SKM-1 treated with dmso at 0.1 percent for 144 hours (cell line): ENCODE data around the gene METTL2B.
"Not testable (repeated sequence)": the region's sequence is repeated elsewhere in the genome, so short reads cannot be mapped to it uniquely, and the experiment has no call there.

Experiments used
- DNase-seq: peaks from one replicate; lab custom pipeline; 2025; ENCODE audit not compliant: unreplicated experiment; lab: John Stamatoyannopoulos, UW

The METTL2B gene

DNA sequence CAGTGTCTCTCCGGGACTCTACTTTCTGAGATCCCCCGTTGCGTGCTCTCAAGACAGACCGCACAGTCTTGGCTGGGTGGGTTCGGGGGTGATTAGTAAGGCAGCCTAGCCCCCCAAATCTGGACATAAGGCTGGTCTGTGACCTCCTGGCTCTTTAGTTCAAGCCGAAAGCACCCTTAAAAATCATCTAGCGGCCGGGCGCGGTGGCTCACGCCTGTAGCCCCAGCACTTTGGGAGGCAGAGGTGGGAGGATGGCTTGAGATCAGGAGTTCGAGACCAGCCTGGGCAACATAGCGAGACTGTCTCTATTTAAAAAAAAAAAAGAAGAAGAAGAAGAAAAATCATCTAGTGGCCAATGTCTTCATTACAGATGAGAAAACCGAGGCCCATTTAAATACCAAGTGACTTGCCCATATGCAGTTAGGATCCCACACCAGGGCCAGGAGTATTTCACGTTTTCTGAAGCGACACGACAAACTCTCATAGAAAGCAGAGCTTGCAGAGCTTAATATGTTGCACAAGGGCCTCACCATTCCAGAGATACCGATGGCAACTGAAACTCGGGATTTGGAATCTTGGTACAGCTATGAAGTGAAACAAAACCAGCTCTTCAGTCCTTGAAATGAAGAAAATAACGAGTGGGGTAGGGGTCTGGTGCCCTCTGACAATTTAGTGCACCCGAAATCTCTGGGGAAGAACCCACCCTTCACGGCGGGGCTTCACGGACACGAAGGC is 21.6 kb upstream of the METTL2B start:
- DNase-seq, result peak; percentile 16

DNA sequence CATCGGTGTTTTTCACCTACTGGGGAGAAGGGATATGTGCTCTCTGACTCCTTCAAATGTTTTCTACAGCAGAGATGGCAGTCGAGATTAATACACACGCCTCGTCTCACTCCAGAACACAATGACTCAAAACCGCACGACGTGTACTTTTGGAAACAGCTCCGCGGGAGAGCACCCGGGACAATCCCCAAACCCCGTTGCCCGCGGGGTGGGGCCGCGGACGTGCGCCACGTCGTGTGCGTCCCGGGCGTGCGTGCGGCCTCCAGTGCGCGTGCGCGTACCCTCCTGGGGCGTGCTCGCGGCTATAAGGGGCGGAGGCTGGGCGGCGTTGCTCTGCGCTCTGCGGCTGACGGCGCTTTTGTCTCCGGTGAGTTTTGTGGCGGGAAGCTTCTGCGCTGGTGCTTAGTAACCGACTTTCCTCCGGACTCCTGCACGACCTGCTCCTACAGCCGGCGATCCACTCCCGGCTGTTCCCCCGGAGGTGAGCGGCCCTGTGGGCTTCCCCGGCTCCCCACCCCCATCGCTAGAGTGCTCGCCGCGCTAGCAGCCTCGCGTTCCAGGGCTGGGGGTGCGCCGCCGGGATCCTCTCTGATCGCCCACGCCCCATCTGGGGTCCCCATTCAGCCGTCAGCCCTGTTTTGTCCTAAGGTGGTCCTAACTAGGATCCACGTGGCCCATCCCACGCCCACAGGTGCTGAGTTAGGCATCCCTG is 20.8 kb upstream of the METTL2B start, which contains the start of gene HILPDA:
Gene HILPDA, plus strand, starts transcription at position 336 of the 712 bp plus-strand sequence. CDS start 1,391 bp downstream, outside the sequence.
- peak; percentile 90 for DNase-seq

DNA sequence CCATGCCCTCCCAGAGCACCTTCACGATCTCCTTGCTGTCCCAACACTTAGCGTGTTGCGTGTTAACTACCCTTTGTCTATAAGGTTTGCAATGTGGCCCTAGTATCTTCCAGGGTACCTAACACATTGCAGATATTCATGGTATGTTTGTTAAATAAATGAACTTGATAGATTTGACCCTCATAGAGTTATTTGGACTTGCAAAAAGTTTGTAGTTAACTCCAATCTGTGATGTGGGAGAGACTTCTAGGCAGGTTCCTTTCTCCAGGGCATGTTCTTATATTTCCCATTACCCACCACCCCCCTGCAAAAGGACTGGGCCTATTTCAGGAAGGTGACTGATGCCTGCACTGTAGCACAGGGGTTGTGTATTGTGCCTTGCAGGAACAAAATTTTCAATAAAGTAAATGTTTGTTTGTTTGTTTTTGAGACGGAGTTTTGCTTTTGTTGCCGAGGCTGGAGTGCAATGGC is 20.3 kb upstream of the METTL2B start:
- DNase-seq, result no peak

DNA sequence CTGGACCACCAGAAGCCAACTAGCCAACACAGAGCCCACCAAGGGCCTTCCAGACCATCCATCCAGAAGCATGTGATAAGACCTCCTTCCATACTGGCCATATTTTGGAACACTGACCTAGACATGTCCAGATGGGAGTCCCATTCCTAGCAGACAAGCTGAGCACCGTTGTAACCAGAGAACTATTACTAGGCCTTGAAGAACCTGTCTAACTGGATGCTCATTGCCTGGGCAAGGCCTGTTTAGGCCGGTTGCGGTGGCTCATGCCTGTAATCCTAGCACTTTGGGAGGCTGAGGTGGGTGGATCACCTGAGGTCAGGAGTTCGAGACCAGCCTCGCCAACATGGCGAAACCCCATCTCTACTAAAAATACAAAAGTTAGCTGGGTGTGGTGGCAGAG is 19.2 kb upstream of the METTL2B start:
- not testable (repeated sequence) for DNase-seq

DNA sequence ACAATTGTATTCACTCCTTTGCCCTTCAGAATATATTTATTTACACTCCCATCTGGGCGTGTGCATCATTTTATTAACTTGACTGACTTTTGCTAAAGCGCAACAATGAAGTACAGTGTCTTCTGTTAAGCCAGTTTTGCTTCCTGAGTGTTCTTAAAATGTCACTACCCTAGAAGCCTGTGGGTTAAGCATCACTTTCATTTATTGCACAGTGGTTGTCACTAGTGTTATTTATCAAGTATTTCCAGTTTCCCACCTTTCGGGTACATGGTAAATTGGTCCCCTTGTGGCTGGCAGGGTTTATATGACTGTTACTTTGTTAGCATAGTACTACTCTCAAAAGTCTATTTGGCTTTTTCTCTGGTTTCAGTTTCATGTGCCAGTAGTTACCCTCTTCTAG is 17.6 kb upstream of the METTL2B start:
- no peak for DNase-seq

DNA sequence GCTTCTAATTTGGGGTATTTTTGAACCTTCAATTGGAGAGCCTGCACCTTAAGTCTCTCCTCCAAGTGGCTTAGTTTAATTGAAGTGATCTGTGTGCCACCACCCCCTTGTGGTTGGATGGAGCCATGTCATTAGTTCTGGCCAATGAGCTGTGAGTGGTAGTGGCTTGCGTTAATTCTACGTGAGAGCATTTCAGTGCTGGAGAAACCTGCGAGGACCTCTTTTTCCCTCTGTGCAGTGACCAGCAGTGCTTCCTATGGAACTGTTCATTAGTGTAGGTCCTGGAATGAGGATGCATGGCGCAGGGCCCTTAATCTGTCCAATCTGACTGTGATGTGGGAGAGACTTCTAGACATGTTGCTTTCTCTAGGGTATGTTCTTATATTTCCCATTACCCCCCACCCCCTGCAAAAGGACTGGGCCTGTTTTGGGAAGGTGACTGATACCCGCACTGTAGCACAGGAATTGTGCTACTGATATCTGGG is 17.1 kb upstream of the METTL2B start:
- DNase-seq, result peak; percentile 68

DNA sequence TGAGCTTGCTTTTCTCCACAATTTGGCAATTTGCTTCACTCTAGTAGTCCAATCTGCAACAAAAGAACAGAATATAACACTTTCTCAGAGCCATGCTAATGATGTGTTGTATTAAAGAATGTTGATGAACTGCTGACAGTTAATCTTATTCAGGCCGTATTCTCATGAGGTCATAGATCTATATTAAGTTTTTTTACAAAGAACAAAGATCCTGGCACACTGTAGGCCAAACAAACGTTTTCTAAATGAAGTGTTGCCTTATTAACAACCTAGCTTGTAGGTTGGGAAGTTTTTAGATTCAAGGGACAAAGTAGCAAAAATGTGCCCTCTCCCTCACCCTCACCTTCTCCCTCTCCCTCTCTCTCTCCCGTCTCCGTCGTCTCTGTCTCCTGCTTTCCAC is 14.1 kb upstream of the METTL2B start:
- DNase-seq, result no peak

DNA sequence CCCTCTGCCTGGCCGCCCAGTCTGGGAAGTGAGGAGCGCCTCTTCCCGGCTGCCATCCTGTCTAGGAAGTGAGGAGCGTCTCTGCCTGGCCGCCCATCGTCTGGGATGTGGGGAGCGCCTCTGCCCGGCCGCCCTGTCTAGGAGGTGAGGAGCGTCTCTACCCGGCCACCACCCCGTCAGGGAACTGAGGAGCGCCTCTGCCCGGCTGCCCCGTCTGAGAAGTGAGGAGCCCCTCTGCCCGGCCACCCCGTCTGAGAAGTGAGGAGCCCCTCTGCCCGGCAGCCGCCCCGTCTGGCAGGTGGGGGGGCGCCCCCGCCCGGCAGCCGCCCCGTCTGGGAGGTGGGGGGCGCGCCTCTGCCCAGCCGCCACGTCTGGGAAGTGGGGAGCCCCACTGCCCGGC is 13.2 kb upstream of the METTL2B start:
- not testable (repeated sequence) for DNase-seq

DNA sequence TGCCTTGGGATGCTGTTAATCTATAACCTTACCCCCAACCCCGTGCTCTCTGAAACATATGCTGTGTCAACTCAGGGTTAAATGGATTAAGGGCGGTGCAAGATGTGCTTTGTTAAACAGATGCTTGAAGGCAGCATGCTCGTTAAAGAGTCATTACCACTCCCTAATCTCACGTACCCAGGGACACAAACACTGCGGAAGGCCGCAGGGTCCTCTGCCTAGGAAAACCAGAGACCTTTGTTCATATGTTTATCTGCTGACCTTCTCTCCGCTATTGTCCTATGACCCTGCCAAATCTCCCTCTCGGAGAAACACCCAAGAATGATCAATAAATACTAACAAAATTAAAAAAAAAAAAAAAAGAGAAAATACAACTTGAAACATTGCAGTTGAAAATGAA is 12.6 kb upstream of the METTL2B start:
- not testable (repeated sequence) for DNase-seq

DNA sequence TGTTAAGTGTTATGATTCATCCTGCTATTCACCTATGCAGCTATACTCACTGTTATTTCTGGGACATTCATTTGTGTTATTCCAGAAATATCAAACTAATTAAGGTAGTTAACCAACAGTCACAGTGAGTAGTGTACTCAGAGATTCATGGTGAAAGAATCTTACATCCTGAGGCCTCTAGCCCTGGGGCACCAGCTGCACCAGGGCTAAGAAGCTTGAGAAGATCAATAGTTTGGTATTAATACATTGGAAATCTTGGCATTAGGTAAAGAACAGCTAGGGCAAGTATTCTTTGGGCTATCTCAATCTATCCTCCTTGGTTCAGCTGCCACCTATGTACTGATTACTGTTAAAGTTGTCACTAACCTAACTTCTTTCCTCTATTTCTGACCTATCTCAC is 9.7 kb upstream of the METTL2B start:
- not testable (repeated sequence) for DNase-seq

DNA sequence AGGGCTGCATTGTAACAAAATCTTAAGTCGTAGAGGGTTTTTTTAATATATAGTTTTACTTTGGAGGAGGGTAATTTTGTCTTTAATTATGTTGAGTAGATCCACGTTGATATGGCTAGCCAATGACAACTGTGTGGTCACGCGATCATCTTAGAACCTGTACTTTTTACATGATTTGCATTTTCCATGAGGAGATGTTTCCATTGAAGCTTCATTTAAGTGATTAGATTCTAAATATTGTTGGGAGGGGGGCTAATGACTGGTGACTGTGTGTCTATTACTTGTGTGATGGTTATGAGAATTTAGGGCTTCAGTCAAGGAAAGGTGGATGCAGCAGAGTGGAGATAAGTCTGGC is 765 bp downstream of the METTL2B start:
- DNase-seq, result not testable (repeated sequence)

DNA sequence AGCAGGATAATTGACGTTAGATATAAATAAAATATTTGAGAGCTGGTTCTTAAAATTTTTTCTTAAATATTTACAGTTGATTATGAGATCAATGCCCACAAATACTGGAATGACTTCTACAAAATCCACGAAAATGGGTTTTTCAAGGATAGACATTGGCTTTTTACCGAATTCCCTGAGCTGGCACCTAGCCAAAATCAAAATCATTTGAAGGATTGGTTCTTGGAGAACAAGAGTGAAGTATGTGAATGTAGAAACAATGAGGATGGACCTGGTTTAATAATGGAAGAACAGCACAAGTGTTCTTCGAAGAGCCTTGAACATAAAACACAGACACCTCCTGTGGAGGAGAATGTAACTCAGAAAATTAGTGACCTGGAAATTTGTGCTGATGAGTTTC is 2.5 kb downstream of the METTL2B start:
- not testable (repeated sequence) for DNase-seq

DNA sequence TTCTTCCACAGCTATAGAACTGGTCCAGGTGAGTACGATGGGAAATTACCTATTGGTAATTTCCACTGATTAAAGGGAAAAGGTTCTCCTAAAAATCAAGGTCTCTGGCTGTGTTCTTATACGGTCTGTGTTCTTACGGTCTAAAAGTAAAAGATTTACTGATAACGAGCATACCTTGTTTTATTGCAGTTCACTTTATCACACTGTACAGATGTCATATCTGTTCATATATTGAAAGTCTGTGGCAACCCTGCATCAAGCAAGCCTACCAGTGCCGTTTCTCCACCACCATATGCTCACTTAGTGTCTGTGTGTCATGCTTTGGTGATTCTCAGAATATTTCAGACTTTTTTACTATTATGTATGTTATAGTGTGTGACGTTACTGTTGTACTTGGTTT is 11.6 kb downstream of the METTL2B start:
- DNase-seq, result not testable (repeated sequence)

DNA sequence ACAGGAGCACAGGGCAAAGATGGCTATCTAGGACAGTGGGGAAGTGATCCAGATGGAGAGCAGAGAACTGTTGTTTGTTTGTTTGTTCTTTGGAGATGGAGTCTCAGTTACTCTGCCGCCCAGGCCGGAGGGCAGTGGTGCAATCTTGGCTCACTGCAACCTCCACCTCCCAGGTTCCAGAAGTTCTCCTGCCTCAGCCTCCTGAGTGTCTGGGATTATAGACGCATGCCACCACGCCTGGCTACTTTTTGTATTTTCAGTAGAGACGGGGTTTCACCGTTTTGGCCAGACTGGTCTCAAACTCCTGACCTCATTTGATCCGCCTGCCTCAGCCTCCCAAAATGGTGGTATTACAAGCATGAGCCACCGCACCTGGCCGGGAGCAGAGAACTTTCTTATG is 20.9 kb downstream of the METTL2B start:
- no peak for DNase-seq

DNA sequence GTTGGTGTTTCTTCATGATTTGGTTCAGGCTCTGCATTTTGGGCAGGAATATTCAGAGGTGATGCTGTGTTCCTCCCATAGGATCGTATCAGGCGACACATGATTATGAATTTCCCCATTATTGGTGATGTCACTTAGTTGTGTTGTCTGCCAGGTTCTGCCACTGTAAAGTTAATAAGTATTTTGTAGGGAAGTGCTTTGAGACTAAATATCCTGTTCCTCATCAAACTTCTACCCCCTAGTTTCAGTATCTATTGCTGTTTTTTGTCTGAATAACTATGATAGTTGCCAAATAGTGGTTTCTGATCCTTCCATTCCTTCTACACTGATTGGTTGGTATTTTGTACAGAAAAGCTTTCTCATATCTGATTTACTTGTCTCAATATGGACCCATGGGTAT is 28.9 kb downstream of the METTL2B start:
- not testable (repeated sequence) for DNase-seq

DNA sequence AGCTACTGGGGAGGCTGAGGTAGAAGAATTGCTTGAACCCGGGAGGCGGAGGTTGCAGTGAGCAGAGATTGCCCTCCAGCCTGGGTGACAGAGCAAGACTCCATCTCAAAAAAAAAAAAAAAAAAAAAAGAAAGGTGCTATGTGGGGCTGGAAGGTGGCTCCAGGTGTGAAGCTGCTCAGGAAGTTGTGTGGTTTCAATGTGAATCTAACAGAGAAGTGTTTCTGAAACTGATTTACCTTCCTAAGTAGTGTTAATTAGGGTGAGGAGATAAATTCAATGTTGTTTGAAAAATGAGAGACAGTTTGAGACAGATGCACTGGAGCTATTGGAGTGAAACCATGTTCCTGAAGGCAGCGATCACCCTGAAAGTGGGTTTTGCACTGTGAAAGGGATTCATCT is 30.3 kb downstream of the METTL2B start:
- not testable (repeated sequence) for DNase-seq

DNA sequence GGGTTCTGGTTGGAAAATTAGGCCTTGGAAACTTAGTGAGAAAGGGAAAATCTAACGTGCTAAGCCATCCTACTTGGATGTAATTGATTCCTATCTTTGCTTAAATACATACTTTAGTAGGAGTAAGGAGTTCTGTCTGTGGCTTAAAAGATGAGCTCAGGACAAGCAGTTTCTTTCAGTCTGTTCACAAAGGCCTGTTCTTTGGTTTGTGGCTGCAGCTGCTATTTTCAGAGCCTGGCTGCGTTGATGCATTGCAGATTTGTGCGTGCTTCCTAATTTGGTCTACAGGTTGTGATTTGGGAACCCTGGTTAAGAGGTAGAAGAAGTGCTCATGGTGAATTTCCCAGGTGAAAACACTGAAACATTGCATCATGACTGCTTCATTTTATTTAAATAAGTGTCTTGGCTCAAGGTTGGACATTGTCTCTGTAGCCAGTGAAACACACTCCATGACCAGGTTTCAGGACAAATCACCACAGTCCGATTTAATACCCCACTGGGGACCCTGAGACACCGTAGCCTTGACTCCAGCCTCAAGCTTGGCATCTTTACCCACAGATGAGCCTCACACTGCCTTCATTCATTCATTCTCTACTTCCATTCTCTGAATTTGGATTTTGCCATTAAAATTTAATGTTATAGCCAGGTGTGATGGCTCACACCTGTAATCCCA is 30.9 kb downstream of the METTL2B start:
- DNase-seq, result not testable (repeated sequence)

DNA sequence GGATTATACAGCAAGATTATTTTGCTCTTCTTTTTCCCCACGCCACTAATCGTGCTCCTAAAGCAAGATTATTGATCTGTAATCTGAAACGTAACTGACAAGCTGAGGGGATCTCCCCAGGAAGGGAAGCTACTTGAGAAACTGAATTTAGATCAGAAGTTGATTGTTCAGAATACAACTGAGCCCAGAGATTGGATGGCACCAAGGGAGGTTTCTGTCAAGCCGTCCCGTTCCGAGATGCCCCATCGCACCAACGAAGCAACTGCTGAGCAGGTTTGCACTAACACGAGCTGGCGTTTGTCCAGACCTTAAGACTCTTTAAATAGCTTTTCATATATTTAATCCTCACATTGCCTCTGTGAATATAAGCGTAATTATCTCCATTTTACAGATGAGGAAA is 35.1 kb downstream of the METTL2B start:
- DNase-seq, result not testable (repeated sequence)

DNA sequence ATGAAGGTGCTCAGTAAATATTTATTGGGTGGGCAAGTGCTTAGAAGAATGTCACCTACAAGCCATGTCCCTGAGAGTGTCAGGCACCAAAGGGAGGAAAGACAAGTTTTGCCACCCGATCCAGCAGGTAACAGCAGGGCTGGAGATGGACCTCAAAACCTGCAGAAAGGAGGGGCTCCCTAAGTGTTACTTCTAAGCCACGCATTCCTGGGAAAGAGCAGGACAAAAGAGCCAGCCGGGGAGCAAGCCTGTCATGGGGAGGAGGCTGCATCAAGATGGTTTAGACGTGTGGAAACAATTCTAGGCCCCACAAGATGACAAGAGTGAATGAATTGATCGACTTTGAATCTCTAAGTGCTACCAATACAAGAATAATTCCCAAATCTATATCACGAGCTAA is 38.7 kb downstream of the METTL2B start:
- not testable (repeated sequence) for DNase-seq

DNA sequence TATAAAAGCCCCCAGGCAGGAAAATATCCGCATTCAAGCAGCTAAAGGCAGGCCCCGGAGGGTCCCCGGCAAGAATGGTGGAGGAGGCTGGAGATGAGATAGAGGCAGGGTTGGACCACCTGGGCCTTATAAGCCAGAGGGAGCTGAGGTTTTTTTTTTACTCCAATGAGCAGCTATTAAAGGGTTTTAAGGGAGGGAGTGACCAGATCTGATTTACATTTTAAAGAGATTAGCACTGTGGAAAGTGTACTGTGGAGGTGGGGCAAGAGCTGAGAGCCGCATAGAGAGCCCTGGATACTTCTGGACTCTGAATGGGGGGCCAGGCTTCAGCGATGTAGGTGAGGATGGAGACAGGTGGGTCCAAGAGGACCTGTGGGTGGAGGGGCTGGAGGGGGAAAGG is 40.5 kb downstream of the METTL2B start:
- not testable (repeated sequence) for DNase-seq

DNA sequence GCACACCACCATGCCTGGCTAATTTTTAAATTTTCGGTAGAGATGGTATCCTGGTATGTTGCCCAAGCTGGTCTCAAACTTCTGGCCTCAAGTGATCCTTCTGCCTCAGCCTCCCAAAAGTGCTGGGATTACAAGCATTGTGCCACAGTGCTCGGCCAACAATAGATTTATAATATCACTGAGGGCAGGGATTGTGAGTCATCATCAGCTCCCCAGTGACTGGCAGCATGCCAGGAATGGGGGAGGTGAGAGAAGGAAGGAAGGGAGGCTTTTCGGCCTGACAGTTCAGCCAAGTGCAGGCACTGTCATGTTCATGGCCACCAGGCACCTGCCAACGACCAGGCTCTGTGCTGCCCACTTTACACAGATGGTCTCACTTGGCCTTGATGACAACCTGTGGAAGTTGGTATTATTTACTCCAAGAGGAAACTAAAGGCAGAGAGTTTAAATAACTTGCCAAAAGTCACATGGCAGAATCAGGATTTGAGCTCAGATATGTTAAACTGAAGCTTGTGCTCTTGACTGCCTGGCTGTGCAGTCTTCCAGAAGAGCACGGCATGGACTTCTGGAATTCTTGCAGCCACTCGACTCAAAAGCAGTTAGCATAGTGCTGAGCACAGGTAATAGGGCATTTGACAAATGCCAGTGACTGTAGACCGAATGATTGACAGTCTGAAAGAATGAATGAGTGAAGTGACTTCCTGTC is 46.8 kb downstream of the METTL2B start:
- DNase-seq, result peak; percentile 42
